ENCODE measurements around the gene STPG4. TPM values are rescaled to one million over a fixed set of nuclear protein-coding genes. Genes with fewer than 3 reads are reported as not detected.

The STPG4 gene
- total and polyA plus RNA-seq, 4 experiments from 2014 or later, result 0.58 to 0.72 TPM; not detected in 2

DNA sequence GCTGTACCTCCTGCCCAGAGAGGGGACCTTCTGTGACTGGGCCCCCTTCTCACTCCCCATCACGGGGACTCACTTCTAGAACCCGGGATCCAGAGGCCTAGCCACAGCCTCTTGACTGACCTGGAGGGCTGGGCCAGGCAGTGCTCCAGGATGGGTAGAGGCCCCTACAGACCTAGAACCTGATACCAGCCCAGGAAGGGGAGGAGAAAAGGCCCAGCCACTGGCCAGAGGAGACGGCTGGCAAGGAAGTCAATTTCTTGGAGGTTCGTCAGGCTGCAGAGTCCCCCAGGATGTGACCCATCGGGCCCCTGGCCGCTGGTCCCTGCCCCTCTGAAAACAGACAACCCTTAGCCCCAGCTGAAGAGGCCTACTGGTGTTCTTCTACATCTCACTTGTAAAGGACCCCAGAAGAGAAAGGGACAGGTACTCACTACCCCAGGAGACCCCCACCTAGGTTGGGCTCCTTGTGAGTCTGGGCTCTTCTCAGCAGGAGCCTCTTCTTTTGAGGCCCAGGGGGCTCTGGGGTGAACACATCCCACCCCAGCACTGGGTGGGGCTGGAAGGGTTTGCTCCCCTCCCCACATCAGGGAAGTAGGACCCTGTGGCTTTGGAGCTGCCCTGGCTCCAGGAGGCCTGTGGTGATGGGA is 86.0 kb downstream of the STPG4 start:
- Mint-ChIP-seq H3K27ac (peak overlapping the region in 6 of 7 donors; percentile 22 to 83 (median 45)), H3K4me3 (no peak overlapping the region), H3K27me3 (no peaks in the 10 kb centered on the region), H3K36me3 (peaks cover 22 to 49% of the 10 kb centered on the region in 2 donors), H3K9me3 (peaks cover 0 to 1% (median 0%) of the 10 kb centered on the region in 8 donors), H3K4me1 (peaks cover 26 to 60% (median 47%) of the 10 kb centered on the region in 4 donors)
- POLR2A ChIA-PET (ENCODE audit: partially characterized antibody), result interaction anchor here (0.5 to 1.1 kb wide), 2 partner anchors 11 to 232 kb away, joined by 3 read pairs; no protein-coding TSS in a partner anchor
- peaks cover 10% of the 10 kb centered on the region for H3K36me3 ChIP-seq (ENCODE audit: insufficient read depth, low read length)
- no peaks in the 10 kb centered on the region for H3K9me3 ChIP-seq (ENCODE audit: control insufficient read depth in 1 of 2, low read length in 2 of 2)
- H3K27ac ChIP-seq (ENCODE audit: low read depth, low read length), result peak overlapping the region; percentile 19
- intact Hi-C loops (cut with micrococcal nuclease), result no loop called here
- no peaks in the 10 kb centered on the region for H3K27me3 ChIP-seq (ENCODE audit: insufficient read depth, low read length)
- H3K4me3 ChIP-seq (ENCODE audit: low read length in 2 of 2), result no peak overlapping the region
- CTCF ChIA-PET (ENCODE audit: partially characterized antibody), result no interaction called here
- DNase-seq, result no peak
- peaks cover 46% of the 10 kb centered on the region for H3K4me1 ChIP-seq (ENCODE audit: insufficient read depth, low read length)

DNA sequence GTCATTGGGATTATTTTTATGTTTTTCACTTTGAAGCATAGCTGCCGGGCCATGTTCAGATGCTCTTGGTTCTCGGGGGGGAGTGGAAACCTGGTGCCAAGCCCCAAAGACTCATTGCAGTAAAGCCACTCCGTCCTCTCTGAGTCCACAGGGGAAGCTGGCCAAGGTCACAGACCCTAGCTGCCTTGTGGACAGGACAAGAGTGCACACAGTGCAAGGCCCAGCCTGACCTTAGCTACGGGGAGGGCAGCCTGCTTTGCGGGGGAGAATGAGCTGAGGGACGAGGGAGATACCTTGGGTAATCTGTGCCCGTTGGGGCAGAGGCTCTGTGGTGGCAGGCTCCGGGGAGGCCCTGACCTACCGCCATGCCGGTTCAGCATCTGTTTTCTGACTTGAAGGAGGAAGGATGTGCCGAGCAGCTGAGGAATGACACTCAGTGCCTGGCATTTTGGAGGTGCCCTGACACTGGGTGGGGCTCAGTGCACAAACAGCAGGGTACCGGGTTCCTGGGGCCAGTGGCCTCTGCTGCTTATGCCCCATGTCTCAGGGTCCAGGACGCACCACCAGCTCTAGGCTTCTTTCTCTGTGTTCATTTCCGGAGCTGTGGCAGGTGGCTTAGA is 87.2 kb downstream of the STPG4 start:
- Histone ChIP-seq H3K4me1 (ENCODE audit: insufficient read depth, low read length) (peaks cover 46% of the 10 kb centered on the region), H3K27me3 (ENCODE audit: insufficient read depth, low read length) (no peaks in the 10 kb centered on the region), H3K9me3 (ENCODE audit: control insufficient read depth in 1 of 2, low read length in 2 of 2) (no peaks in the 10 kb centered on the region), H3K27ac (ENCODE audit: low read depth, low read length) (no peak overlapping the region), H3K4me3 (ENCODE audit: low read length in 2 of 2) (no peak overlapping the region), H3K36me3 (ENCODE audit: insufficient read depth, low read length) (peaks cover 10% of the 10 kb centered on the region)
- H3K27ac Mint-ChIP-seq, result peak overlapping the region; percentile 54 to 89 (median 83)
- no peaks in the 10 kb centered on the region for H3K27me3 Mint-ChIP-seq
- intact Hi-C loops (cut with micrococcal nuclease), result no loop called here
- H3K4me1 Mint-ChIP-seq, result peaks cover 27 to 66% (median 49%) of the 10 kb centered on the region in 4 donors
- POLR2A ChIA-PET (ENCODE audit: partially characterized antibody), result no interaction called here
- peak overlapping the region in 3 of 8 donors; percentile 41 to 55 (median 47) for H3K4me3 Mint-ChIP-seq
- peaks cover 0 to under 1% (median 0%) of the 10 kb centered on the region in 8 donors for H3K9me3 Mint-ChIP-seq
- CTCF ChIA-PET (ENCODE audit: partially characterized antibody), result interaction anchor here (1.5 kb wide), 1 partner anchor 203 kb away, joined by 5 read pairs; no protein-coding TSS in a partner anchor
- peaks cover 26 to 53% of the 10 kb centered on the region in 2 donors for H3K36me3 Mint-ChIP-seq
- no peak for DNase-seq

DNA sequence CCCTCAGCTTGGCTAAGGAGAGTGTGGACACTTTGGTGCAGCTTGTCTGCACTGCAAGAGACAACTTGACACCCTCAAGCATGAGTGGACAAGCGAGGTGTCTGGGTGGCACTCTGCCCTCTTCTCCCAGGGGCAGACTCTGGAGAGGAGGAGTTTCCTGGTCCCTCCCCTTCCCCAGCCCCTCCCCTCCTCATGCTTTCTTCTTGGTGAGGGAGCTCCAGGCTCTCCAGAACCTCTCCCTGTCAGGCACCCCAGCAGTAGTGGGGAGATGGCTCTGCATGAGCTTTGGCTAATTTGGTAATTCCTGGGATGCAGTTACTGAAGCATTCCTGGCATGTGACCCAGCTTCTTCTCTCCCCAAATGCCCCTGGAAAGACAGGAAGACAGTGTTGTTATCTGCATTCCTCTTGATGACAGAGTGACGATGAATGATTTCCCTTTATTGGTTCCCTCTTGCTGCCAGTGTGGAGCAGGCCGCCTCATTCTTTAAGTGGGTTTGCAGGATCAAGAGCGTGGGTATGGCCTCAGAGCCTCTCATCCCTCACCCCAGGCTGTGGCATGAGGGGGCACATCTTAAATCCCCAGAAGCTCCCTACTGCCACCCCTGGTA is 89.2 kb downstream of the STPG4 start:
- Histone ChIP-seq H3K36me3 (ENCODE audit: insufficient read depth, low read length) (peaks cover 14% of the 10 kb centered on the region), H3K27me3 (ENCODE audit: insufficient read depth, low read length) (no peaks in the 10 kb centered on the region), H3K27ac (ENCODE audit: low read depth, low read length) (no peak overlapping the region), H3K4me1 (ENCODE audit: insufficient read depth, low read length) (peaks cover 36% of the 10 kb centered on the region), H3K4me3 (ENCODE audit: low read length in 2 of 2) (no peak overlapping the region), H3K9me3 (ENCODE audit: control insufficient read depth in 1 of 2, low read length in 2 of 2) (no peaks in the 10 kb centered on the region)
- intact Hi-C loops (cut with micrococcal nuclease), result no loop called here
- Mint-ChIP-seq H3K4me1 (peaks cover 20 to 53% (median 36%) of the 10 kb centered on the region in 4 donors), H3K9me3 (no peaks in the 10 kb centered on the region), H3K4me3 (no peak overlapping the region), H3K27me3 (no peaks in the 10 kb centered on the region), H3K36me3 (peaks cover 29 to 58% of the 10 kb centered on the region in 2 donors), H3K27ac (peak overlapping the region in 4 of 7 donors; percentile 41 to 76 (median 46))
- ChIA-PET CTCF (ENCODE audit: partially characterized antibody) (no interaction called here), POLR2A (ENCODE audit: partially characterized antibody) (no interaction called here)
- DNase-seq, result no peak

DNA sequence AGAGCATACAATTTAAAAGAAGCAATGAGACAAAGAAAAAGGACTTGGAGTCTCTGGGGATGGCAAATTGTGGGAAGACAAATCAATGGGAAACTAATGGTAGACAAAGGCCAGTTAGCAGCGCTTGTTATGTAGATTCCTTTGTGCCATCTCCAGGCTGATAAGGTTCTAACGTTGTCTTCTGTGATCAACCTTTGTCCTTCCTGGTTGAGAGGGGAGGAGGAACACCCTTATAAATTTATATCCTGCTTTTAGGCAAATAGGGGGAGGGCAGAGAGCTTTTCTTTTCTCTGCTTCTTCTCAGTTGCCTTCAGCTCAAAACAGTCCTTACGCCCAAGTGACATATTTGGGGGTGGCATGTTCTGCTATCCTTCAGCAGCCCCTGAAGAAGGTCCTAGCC is 89.8 kb downstream of the STPG4 start:
- H3K27me3 Mint-ChIP-seq, result no peaks in the 10 kb centered on the region
- no peak for DNase-seq
- ChIA-PET POLR2A (ENCODE audit: partially characterized antibody) (no interaction called here), CTCF (ENCODE audit: partially characterized antibody) (no interaction called here)
- H3K9me3 ChIP-seq (ENCODE audit: control insufficient read depth in 1 of 2, low read length in 2 of 2), result no peaks in the 10 kb centered on the region
- no peaks in the 10 kb centered on the region for H3K27me3 ChIP-seq (ENCODE audit: insufficient read depth, low read length)
- H3K36me3 Mint-ChIP-seq, result peaks cover 29 to 62% of the 10 kb centered on the region in 2 donors
- H3K4me1 ChIP-seq (ENCODE audit: insufficient read depth, low read length), result peaks cover 31% of the 10 kb centered on the region
- H3K4me1 Mint-ChIP-seq, result peaks cover 18 to 48% (median 31%) of the 10 kb centered on the region in 4 donors
- no peak overlapping the region for H3K27ac ChIP-seq (ENCODE audit: low read depth, low read length)
- H3K27ac Mint-ChIP-seq, result peak overlapping the region in 3 of 7 donors; percentile 12 to 48 (median 23)
- no peaks in the 10 kb centered on the region for H3K9me3 Mint-ChIP-seq
- no peak overlapping the region for H3K4me3 Mint-ChIP-seq
- H3K4me3 ChIP-seq (ENCODE audit: low read length in 2 of 2), result no peak overlapping the region
- H3K36me3 ChIP-seq (ENCODE audit: insufficient read depth, low read length), result peaks cover 19% of the 10 kb centered on the region
- intact Hi-C loops (cut with micrococcal nuclease), result no loop called here

DNA sequence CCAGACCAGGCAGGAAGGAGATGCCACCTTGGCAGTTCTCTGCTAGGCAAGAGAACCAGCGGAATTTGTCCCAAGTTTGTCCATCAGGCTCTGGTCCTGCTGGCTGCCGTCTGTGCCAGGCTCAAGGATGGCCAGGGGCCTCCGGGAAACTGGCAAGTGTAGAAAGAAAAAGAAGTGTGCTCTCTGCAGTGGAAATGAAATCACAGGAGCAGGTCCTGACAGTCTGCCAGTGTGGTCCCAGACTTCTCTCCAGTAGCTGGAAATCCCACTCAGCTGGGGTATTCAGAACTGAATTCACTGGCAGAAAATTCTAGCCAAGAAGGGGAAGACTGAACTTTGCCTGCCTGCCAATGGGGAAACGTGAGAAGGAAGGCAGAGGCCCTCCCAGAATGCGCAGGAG is 91.0 kb downstream of the STPG4 start:
- no peaks in the 10 kb centered on the region for H3K9me3 Mint-ChIP-seq
- H3K36me3 ChIP-seq (ENCODE audit: insufficient read depth, low read length), result peaks cover 20% of the 10 kb centered on the region
- H3K9me3 ChIP-seq (ENCODE audit: control insufficient read depth in 1 of 2, low read length in 2 of 2), result no peaks in the 10 kb centered on the region
- no peaks in the 10 kb centered on the region for H3K27me3 Mint-ChIP-seq
- H3K27ac ChIP-seq (ENCODE audit: low read depth, low read length), result no peak overlapping the region
- no peak overlapping the region for H3K4me3 ChIP-seq (ENCODE audit: low read length in 2 of 2)
- H3K4me3 Mint-ChIP-seq, result no peak overlapping the region
- peaks cover 17 to 43% (median 28%) of the 10 kb centered on the region in 4 donors for H3K4me1 Mint-ChIP-seq
- intact Hi-C loops (cut with micrococcal nuclease), result no loop called here
- H3K4me1 ChIP-seq (ENCODE audit: insufficient read depth, low read length), result peaks cover 19% of the 10 kb centered on the region
- H3K27ac Mint-ChIP-seq, result peak overlapping the region in 1 of 7 donors; percentile 58
- H3K36me3 Mint-ChIP-seq, result peaks cover 29 to 63% of the 10 kb centered on the region in 2 donors
- ChIA-PET CTCF (ENCODE audit: partially characterized antibody) (no interaction called here), POLR2A (ENCODE audit: partially characterized antibody) (no interaction called here)
- H3K27me3 ChIP-seq (ENCODE audit: insufficient read depth, low read length), result no peaks in the 10 kb centered on the region
- DNase-seq, result no peak

DNA sequence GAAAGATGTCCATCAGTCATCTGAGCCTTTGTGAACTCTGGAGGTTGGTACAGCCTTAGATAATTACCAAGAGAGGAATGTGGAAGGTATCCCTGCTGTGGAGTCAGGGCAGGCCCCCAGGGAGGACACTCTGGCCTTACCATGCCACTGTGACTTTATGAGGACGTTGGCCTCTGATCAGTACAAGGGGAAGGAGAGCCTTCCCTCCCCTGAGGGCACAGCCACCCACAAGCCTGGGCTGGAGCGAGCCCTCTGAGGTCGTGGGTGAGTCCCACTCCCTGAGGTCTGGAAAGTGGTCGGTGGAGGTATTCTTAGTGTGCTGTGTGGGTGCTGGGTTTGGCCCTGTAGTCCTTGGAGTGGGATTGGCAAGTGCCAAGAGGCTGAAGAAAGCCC is 91.6 kb downstream of the STPG4 start:
- Mint-ChIP-seq H3K4me3 (no peak overlapping the region), H3K36me3 (peaks cover 29 to 59% of the 10 kb centered on the region in 2 donors), H3K27ac (peak overlapping the region in 5 of 7 donors; percentile 18 to 69 (median 48)), H3K27me3 (no peaks in the 10 kb centered on the region), H3K4me1 (peaks cover 15 to 37% (median 24%) of the 10 kb centered on the region in 4 donors), H3K9me3 (no peaks in the 10 kb centered on the region)
- POLR2A ChIA-PET (ENCODE audit: partially characterized antibody), result no interaction called here
- Histone ChIP-seq H3K4me1 (ENCODE audit: insufficient read depth, low read length) (peaks cover 13% of the 10 kb centered on the region), H3K4me3 (ENCODE audit: low read length in 2 of 2) (no peak overlapping the region), H3K9me3 (ENCODE audit: control insufficient read depth in 1 of 2, low read length in 2 of 2) (no peaks in the 10 kb centered on the region), H3K36me3 (ENCODE audit: insufficient read depth, low read length) (peaks cover 20% of the 10 kb centered on the region), H3K27ac (ENCODE audit: low read depth, low read length) (no peak overlapping the region), H3K27me3 (ENCODE audit: insufficient read depth, low read length) (no peaks in the 10 kb centered on the region)
- intact Hi-C loops (cut with micrococcal nuclease), result no loop called here
- CTCF ChIA-PET (ENCODE audit: partially characterized antibody), result no interaction called here
- DNase-seq, result no peak
